GM21390 (cell line): ENCODE data around the gene PHLPP2.
"Not testable (repeated sequence)": the region's sequence is repeated elsewhere in the genome, so short reads cannot be mapped to it uniquely, and the experiment has no call there.

Experiments
- ATAC-seq: cut with Tn5 transposase; IDR thresholded peaks from one replicate; pipeline ENCODE4 v1.9.1; 2021; ENCODE audit not compliant: unreplicated experiment

PHLPP2 gene

DNA sequence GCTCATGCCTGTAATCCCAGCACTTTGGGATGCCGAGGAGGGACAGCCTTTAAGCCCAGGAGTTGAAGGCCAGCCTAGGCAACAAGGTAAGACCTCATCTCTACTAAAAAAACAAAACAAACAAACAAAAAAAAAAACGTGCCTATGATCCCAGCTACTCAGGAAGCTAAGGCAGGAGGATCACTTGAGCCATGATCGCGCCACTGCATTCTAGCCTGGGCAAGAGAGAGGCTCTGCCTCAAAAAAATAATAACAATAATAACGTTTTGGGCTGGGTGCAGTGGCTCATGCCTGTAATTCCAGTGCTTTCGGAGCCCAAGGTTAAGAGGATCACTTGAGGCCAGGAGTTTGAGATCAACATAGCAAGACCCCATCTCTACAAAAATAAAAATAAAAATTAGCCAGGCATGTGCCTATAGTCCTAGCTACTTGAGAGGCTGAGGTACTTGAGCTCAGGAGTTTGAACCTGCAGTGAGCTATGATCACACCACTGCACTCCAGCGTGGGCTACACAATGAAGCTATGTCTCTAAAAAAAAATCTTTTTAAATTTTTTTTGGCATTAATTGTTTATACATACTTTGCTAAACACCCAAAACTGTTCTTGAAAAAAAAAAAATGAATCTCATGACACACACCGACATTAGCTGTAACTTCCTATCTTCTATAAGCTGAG is 3.3 kb downstream of the PHLPP2 start:
- ATAC-seq = no peak

DNA sequence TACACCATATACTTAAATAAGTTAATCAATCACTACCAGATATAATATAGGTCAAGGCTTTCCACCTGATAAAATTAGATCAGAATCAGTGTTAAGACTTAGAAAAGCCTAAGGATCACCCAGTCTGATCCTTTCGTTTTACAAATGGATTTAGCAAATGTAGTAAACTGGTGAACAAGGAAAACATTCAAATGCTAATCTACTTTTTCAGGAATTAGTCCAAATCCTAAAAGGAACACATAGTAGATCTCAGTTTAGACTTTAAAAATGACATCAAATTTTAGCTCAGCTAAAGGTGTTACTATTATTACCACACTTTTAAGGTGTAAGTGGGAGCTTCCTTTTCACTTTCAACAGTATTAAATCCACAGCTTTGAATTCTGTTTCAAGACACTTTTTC is 12.0 kb downstream of the PHLPP2 start:
- ATAC-seq = no peak

DNA sequence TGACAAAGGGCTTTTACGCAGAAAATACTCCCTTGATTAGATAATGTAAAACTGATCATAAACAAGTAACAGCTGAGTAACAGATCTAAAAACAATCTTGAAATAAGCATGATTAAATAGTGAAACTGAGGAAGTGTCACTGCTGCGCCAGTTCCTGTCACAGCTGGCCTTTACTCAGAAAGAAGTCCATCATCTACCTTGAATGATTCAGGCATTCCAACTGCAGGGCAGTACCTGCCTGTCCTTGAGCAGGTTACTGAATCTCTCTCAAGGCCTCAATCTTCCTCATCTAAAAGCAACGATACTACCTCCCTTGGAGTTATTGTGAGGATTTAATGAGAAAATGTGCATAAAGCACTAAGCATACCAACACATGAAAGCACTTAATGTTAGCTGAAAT is 12.7 kb downstream of the PHLPP2 start:
- no peak for ATAC-seq

DNA sequence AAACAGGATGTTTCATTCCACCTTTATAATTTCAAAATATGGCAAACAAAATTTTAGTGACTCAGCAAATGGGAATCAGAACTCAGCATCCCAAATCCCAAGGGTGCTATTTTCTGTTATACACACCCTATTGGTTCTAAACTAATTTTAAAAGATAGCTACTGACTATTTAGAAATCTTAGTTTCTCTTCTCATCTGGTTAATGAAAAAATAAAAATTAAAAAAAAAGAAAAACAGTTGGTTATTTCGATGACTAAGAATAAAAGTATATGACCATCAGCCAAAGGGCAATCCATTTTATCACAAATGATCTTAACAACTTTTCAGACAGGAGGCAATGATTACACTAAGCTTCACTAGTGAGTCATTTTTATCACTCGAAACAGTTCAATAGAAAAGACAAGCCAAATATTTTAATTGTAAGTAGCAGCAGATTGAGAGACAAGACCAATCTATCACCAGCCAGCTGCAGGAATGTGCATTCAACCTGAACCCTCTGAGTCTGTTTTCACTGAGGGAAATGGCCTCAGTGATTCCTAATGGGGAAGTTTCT is 15.2 kb downstream of the PHLPP2 start:
- no peak for ATAC-seq

DNA sequence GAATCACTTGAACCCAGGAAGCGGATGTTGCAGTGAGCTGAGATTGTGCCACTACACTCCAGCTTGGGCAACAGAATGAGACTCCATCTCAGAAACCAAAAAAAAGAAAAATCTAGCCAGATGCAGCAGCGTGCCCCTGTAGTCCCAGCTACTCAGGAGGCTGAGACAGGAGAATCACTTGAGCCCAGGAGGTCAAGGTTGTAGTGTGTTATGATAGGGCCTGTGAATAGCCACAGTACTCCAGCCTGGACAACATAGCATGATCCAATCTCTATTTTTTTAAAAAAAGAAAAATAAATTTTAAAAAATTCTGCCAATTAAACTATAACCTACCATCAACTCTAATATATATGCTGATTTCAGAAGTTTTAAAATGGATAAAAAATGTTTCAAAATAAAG is 15.8 kb downstream of the PHLPP2 start:
- no peak for ATAC-seq

DNA sequence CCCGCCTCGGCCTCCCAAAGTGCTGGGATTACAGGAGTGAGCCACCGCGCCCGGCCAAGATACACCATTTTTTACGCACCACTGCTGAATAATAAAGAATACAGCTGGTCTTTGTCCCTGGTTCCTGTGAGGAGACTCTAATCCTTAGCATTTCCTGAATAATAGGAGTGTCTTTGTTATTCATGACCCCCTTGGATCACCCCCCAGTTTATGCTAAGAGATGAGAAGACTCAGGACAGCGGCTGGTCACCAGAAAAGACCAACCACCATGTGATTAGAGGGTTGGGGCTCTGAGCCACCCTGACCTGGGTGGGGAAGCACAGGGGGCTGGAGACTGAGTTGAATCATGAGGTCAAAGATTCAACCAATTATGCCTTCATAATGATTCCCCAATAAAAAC is 17.3 kb downstream of the PHLPP2 start:
- ATAC-seq = no peak

DNA sequence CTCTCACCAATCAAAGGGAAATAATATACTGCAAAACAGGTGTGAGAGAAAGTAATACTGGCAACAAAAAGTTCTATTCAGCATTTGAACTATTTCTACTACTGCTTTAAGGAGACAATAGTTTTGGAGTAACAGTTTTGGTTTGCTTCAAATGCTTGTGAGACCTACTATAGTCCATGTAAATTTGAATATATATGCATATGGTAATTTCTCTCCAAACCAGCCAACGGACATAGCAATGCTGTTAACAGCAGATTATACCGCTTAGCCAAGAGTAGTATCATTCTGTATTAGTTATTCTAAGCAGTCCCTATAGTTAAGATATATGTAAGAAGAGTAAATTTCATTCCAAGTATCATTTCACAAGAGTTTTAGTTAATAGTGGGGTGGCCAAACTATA is 18.5 kb downstream of the PHLPP2 start:
- no peak for ATAC-seq

DNA sequence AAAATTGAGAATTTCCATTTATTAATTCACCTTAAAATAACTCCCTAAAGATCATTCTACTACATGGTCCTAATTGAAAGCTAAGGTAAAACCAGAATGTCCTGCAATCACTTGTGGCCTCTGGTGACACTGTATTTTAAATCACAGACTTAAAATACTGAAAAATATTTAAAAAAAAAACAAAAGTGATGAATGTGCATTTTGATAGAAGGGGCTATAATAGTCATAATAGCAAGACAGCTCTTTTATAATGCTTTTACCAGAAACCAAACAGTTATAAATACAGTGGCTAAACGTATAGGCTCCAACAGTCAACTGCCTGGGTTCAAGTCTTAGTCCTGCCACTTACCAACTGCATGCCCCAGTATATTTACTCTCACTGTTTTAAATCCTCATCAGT is 21.2 kb downstream of the PHLPP2 start:
- no peak for ATAC-seq

DNA sequence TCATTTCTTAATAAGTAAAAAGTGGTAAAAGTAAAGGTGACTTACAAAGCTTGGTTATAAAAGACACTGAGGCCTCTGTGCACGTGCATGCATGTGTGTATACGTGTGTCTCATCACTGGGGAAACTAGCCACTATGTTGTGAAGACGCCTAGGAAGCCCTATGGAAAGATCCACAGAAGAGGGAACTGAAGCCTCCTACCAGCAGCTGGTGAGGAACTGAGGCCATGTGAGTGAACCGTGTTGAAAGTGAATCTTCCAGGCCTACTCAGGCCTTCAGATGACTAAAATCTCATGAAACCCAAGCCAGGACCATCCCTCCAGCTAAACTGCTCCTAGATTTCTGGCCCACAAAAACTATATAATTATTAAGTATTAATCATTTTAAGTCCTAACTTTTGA is 23.7 kb downstream of the PHLPP2 start:
- no peak for ATAC-seq

DNA sequence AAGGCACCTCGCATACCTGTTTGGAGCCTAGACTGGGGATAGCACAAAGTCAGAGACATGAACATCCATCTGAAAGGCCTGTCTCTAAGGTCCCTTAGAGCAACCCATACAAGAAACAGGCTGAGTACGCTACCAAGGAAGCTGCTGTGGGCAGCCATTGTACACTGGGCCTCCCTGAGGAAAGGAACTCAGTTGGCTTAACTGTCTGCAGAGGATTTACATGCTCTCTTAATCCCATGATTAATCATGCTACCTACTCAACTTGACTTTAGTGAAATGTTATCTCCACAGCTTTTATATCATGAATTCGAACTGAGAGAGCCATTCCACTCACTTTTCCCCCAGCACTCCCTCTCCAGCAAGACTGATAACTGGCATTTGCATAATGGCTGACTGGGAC is 26.0 kb downstream of the PHLPP2 start:
- ATAC-seq = no peak

DNA sequence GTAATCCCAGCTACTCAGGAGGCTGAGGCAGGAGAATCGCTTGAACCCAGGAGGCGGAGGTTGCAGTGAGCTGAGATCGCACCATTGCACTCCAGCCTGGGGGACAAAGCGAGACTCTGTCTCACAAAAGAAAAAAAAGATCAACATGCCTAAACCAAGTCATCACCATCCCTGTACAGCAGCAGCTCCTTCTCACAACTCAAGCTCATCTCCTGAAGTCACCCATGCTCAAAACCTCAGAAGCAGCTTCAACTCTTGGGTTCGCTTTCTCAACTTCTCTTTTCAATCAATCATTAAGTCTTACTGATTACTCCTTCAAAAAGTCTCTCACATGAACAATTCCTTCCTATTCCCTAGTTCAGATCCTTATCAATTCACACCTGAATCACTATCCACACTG is 31.3 kb downstream of the PHLPP2 start:
- no peak for ATAC-seq

DNA sequence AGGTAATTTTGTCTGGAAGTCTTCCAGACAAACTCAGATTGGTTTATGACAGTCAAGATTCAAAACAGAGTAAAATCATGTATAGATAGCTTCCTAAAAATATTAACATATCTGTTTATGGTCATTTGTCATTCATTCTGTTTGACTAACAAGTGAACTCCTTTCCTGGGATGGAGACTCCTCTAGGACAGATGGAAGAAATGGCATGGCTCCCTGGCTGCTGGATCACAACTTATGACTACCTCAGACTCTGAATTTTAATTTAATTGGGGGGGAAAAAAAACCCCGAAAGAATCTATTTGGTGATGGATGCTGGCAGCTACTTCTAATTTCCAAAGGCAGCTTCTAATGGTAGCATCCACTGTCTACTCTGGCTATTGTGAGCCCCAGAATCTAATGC is 34.6 kb downstream of the PHLPP2 start:
- ATAC-seq = no peak

DNA sequence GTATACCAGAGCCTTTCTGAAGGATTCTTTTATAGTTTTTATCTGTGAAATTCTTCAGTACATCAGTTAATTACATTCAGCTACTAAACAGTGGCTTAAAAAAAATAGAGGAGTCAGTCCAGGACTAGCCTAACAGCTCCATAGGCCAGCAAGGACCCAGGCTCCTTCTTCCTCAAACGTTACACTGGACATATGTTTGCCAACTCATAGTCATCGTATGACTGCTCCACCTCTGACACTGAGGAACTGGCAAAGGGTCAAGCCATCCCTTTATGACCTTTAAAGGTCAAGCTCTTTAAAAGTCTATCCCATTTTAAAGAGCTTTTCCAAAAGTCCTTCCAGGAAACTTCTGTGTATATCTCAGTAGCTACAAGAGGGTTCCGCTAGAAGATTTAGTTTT is 36.6 kb downstream of the PHLPP2 start:
- no peak for ATAC-seq

DNA sequence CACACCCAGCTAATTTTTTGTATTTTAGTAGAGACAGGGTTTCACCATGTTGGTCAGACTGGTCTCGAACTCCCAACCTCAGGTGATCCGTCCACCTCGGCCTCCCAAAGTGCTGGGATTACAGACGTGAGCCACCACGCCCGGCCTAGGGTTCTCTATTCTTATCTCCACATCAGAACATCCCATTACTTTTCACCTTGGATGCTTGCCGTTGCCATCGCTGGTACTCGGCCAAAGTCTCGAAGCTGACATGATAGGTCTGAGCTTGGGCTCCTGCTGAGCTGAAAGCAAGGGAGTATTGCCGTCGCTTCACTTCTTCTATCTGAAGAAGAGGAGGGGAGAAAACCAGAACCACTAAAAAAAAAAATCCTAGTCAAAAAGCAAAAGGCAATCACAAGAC is 40.2 kb downstream of the PHLPP2 start:
- ATAC-seq = not testable (repeated sequence)

DNA sequence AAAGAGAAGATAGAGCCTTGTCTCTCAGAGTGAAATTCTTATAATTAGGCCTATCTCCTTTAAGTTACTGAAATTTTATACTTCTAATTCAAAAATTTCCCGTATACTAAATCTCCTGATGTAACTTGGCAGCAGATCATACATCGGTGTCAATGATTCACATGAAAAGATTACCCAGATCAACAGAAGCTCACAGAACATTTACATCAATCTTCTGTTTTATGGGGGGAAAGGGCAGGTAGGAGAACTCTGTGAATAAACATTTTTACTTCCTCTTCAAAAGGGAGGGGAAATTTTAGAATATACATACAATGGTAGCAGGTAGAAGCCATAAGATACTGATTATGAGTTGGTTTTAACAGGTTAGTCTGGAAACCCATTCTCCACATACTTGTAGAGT is 43.1 kb downstream of the PHLPP2 start:
- ATAC-seq = no peak

DNA sequence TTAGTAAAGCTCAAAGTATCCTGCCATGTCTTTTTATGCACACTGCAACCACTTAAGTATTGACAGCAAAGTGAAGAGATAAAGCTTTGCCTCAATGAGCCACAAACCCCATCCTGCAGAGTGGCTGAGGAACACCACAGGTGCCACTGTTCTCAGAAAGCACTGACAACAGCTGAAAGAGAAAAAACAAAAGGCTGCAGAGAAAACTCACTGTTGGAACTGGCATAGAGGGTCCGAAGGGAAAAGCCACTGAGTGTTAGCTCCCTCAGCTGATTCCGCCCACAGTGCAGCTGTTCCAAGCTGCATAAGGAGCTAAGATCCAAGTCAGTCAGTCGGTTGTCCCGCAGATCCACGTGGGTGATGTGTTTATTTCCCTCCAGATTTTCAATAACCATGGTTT is 48.3 kb downstream of the PHLPP2 start:
- ATAC-seq = no peak

DNA sequence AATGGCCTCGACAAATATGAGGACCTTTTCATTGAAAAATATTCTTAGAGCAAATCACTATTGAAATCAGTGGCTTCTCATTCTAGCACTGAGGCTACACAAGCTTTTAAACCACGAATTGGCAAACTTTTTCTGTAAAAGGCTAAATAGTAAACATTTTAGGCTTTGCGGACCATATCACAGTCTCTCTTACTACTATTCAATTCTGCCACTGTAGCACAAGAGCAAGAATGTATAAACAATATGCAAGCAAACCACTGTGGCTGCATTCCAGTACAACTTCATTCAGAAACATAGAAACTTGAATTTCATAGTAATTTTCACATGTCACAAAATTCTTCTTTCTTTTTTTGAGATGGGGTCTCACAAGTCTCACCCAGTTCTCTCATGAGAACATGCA is 49.1 kb downstream of the PHLPP2 start:
- ATAC-seq = no peak

DNA sequence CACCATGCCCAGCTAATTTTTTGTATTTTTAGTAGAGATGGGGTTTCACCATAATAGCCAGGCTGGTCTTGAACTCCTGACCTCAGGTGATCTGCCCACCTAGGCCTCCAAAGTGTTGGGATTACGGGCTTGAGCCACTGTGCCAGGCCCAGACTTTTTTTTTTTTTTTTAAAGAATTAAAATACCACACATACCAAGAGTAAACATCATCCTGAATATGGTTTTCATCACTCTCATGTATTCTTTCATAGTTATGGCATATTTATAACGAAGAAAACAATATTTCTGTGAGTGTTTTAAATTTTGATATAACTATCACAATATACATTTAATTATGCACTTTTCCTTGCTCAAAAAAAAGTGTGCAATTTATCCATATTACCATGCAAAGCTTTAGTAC is 50.3 kb downstream of the PHLPP2 start:
- ATAC-seq = no peak

DNA sequence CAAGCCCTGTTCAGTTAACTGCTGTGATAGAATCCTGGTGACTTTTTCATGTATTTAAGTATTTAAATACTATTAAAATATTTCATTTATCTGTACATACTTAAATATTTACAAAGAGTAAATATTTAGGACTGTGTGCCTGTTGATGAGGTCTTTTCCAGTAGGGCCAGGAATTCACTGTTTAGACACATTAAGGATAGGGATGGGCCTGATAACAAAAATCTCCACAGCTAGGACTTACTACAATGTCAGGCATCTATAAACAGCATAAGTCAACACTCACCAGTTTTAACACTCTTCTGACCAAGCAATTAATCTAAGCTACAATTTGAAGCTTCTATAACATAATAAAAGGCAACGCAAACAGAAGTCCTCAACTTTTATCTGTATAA is 50.9 kb downstream of the PHLPP2 start:
- no peak for ATAC-seq

DNA sequence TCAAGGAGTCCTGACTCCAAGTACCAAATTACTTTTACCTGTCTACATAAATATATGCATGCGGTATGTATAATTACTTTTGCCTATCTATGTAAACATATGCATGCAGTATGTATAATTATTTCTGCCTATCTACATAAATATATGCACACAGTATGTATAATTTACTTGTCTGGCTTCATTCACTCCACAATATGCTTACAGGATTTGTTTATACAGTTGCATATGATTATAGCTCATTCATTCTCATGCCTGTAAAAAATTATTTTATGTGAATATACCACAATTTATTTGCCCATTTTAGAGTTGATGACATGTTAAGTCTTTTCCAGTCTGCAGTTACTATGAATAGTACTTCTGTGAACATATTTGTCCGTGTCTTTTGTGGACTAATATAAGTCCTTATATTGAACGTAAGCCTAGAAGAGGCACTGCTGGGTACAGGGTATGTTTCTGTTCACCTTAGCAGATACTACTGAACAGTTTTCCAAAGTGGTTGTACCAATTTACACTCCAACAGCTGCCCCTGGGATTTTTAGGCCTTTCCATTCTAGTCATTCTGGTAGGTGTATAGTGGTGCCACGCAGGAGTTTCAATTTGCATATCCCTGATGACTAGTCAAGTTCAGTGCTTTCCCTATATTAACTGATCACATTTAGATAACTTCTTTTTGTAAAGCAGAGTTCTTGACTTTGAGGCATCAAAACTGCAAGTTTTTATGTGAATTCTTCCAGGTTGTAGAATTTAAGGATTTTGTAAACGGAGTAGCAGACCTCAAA is 51.5 kb downstream of the PHLPP2 start:
- ATAC-seq = no peak

DNA sequence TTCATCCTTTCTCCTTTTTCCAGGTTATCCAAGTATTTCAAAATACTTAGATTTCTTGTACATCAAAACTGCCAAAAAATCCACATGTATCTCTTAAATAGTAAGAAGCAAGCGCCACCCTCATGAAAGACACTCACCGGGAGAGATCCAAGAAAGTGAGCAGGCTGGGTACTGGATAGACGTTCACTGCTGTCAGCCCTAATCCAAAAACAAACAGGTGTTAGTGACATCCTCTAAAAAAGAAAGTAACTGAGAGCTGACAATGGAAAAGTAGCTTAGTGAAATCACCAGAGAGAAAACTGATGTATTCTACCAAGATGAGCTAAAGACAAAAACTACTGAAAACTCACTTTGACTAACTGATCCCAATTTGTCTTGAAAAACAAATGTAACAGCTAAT is 52.4 kb downstream of the PHLPP2 start:
- no peak for ATAC-seq

DNA sequence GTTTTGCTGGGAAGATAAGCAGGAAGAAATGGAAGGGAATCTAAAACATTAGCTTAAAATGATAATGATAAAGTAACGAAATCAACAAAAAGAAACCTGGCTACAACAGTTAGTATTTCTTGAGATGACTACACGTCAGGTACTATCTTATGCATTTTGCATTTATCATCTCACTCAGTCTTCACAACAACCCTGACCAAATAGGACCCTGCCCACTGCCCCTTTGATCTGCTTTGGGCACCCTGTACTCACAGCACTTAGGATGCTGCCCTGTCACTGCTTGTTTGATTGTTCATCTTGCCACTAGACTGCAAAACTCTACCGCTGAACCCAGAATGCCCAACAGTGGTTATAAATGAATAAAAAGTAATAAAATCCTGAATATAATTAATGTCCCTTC is 53.3 kb downstream of the PHLPP2 start:
- ATAC-seq = no peak

DNA sequence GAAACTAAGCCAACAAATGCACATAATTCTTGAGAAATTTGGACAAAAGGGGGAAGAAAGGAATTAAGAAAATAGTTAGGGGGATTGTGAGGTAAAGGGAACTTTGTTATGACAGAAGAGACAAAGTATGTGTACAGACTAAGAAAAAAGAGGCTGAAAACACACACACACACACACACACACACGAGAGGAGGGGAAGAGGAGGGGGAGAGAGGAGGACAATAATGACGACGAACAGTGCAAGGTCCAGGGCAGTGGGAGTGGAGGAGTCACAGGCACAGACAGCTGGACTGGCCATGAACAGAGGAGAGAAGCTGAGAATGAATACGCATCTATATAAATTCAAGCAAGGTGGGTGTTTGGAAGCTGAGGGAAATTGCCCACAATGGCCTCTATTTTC is 54.0 kb downstream of the PHLPP2 start:
- ATAC-seq = no peak
